Kidney epithelial cell (primary cell): ENCODE measurements around the gene SORCS3. TPM values are rescaled to one million over a fixed set of nuclear protein-coding genes. Genes with fewer than 3 reads are reported as not detected.

Experiments
- DNase-seq: peaks from one replicate; pipeline ENCODE4 v3.0.0-alpha.2; 2010; ENCODE audit warnings: low read depth
- H3K27me3 ChIP-seq: 2 replicates; pipeline ENCODE4 v1.6.0; 2011; ENCODE audit warnings: low read length; ENCODE audit not compliant: control insufficient read depth, insufficient read depth
- H3K36me3 ChIP-seq: 2 replicates; pipeline ENCODE4 v1.5.1; 2011; ENCODE audit warnings: low read length; ENCODE audit not compliant: control insufficient read depth, insufficient read depth
- H3K4me3 ChIP-seq: 2 replicates; pipeline ENCODE4 v1.5.1; 2011; ENCODE audit warnings: low read depth, mild to moderate bottlenecking, control low read depth, low read length
- total RNA-seq: library from RNA; depleted of rRNA; stranded (reverse); fragments of >200 nt; gene quantifications from 2 replicates; pipeline ENCODE4 v1.2.3, GENCODE V29; 2015
- TF ChIP-seq, protein P1 (sequence below): IDR thresholded peaks from 2 replicates; pipeline ENCODE4 v1.5.1; 2011; ENCODE audit warnings: mild to moderate bottlenecking, moderate library complexity, low read length, control low read depth, inconsistent platforms; ENCODE audit not compliant: insufficient read depth, poor library complexity, severe bottlenecking

SORCS3 gene
- total RNA-seq, 1 donor from 2014 or later = 0.96 TPM

DNA sequence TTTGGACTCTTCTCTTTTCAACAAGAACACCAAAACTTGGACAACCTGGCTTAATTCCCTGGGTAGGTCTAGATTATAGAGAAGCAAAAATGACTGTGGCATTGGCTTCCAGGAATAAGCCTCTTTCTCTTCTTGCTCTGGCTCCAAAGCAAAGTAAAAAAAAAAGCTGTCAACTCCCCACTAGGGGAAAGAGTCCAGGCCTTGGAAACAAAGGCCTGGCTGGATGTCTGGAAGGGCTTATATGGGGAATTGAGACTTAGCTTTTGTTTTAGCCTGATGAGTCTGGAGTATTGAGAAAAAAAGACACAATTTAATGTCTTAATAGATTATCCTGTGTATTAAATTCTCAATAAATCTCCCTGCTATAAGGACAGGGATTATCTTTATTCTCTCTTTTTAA is 300.6 kb downstream of the SORCS3 start:
- Histone ChIP-seq H3K4me3 (no peak overlapping the region), H3K27me3 (no peaks in the 10 kb centered on the region), H3K36me3 (no peaks in the 10 kb centered on the region)
- TF ChIP-seq, protein P1, sequence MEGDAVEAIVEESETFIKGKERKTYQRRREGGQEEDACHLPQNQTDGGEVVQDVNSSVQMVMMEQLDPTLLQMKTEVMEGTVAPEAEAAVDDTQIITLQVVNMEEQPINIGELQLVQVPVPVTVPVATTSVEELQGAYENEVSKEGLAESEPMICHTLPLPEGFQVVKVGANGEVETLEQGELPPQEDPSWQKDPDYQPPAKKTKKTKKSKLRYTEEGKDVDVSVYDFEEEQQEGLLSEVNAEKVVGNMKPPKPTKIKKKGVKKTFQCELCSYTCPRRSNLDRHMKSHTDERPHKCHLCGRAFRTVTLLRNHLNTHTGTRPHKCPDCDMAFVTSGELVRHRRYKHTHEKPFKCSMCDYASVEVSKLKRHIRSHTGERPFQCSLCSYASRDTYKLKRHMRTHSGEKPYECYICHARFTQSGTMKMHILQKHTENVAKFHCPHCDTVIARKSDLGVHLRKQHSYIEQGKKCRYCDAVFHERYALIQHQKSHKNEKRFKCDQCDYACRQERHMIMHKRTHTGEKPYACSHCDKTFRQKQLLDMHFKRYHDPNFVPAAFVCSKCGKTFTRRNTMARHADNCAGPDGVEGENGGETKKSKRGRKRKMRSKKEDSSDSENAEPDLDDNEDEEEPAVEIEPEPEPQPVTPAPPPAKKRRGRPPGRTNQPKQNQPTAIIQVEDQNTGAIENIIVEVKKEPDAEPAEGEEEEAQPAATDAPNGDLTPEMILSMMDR = no peak
- no peak for DNase-seq

DNA sequence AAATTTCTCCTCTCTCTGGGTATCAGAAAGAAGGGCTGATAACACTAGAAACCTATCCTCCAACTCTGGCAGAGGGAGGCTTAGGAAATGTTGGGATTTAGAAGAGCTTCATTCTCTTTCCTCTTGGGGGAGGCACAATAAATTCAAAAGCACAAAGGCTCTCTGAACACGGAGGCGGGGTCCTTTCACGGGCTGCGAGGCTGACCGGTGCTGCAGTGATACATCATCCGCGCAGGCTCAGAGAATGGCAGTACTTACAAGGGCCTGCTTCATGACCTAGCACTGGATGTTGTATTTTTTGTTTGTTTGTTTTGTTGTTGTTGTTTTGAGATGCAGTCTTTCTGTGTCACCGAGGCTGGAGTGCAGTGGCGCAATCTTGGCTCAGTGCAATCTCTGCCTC is 306.2 kb downstream of the SORCS3 start:
- H3K36me3 ChIP-seq = no peaks in the 10 kb centered on the region
- TF ChIP-seq, protein P1 = no peak
- no peaks in the 10 kb centered on the region for H3K27me3 ChIP-seq
- no peak for DNase-seq
- no peak overlapping the region for H3K4me3 ChIP-seq

DNA sequence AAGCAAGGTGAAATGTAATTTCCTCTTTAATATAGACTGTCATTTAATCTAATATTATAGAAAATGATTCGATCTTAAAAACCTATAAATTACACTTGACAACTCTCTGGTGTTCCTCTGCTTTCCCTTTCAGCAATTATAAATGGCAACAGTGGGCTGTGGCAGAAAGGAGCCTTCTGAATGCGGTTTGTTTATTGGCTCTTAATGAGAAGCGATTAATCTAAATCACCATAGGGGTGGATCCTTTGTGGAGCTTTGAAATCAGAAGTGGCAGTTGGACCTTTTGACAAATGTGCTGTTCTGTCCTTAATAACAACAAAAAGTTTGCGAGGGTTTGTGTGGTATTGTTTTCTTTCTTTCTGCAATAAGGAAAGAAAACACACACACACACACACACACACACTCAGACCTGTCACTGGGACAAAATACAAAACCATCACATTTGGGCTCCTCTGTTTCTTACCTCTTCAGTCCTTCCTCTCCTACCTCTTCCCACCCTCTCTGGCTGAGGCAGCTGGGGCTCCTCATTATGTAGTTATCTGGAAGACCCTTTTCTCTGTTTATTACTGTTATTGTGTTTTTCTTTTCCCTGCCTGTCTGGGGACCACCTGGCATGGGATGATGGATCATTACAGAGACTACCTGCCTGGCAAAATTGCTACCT is 316.2 kb downstream of the SORCS3 start:
- H3K36me3 ChIP-seq = no peaks in the 10 kb centered on the region
- H3K27me3 ChIP-seq = no peaks in the 10 kb centered on the region
- DNase-seq = no peak
- no peak overlapping the region for H3K4me3 ChIP-seq
- TF ChIP-seq, protein P1 = no peak

DNA sequence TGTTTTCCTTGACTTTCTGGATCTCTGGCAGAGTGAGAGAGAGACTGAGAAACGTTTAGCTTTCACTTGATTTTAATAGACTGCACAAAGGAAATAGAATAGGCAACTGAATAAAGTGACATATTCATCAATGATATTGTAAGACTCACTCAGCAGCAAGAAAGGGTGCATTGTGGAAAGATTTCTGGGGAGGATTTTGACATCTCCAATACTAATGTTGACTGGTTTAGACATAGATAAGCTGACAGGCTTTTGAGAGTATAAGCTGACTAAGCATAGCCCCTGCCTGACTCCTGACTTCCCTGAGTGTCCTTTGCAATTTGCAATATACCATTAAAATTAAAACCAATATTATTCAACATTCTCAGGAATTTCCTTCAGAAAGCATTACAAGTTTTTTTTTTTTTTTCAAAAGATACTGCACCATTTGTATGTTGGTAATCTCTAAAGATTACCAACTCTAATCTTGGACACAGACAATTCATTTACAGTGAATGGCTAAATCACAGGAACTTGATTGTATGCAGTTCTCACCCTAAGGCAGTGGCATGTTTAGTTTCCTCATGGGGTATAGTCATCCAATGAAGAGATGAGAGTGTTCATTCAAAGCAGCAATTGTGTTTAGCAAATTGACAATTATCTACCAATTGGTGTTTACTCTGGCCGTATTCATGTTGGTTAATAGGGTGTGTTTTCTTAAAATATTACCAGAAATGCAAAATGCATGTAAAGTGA is 325.6 kb downstream of the SORCS3 start:
- Histone ChIP-seq H3K27me3 (no peaks in the 10 kb centered on the region), H3K4me3 (no peak overlapping the region), H3K36me3 (no peaks in the 10 kb centered on the region)
- TF ChIP-seq, protein P1 = no peak
- DNase-seq = no peak

DNA sequence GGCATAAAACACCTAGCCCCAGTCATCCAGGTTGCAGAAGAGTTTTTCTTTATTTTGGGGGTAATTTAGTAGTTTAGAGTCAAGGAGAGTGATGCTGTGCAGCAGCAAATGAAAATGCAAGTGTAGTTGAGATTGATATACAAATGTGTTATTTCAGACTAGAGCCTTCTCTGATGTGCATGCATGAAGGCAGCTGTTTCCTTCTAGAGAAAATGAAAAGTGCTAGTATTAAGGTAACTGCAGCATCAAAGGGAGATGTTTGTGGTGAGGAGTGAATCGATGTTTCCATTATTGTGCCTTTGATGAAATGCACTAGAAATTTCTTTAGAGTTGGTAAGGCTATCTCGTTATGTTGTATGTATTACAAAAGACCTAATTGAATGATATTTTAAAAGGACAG is 339.3 kb downstream of the SORCS3 start:
- no peak for DNase-seq
- Histone ChIP-seq H3K4me3 (no peak overlapping the region), H3K27me3 (no peaks in the 10 kb centered on the region), H3K36me3 (no peaks in the 10 kb centered on the region)
- TF ChIP-seq, protein P1 = no peak
